HPDE6-E6E7 (cell line): Measurements from ENCODE around the gene KRTAP10-11.

Experiments used
- DNase-seq: peaks from one replicate; pipeline ENCODE4 v3.0.0; 2011; ENCODE audit warnings: missing footprints; ENCODE audit errors: extremely low spot score

KRTAP10-11 gene

DNA sequence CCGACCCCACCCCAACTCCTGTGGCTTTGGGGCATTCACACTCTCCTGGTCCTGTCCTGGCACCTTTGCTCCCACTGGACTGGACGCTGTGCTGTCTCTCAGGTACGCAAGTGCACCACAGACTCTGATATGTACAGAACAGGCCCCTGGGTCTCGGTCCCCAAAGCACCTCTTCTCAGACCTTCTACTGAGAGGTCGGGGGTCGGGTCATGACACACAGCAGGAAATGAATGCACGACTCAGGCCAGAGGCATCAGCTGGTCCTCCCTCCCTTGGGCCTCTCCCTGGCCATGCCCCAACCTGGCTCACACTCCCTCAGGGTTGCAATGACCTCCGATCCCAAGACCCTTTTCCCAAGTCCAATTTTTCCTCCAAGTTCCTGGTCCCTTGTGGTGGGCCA is 49.0 kb downstream of the KRTAP10-11 start:
- DNase-seq = no peak

DNA sequence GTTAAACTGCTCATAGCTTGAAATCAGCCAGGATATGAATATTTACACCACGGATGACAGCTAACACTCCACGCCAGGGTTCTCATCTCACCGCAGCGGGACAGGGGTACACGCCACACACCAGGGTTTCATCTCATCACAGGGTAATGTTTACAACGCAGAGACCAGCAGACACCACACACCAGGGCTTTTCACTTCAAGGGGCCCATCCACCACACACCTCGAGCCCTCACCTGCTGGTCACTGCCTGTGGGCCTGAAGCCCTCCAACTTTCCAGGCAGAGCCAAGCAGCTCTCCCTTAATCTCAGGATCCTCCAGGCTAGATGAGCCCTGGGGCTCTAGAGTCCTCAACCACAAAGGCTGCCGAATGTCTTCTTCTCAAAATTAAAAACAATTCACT is 49.4 kb downstream of the KRTAP10-11 start:
- no peak for DNase-seq

DNA sequence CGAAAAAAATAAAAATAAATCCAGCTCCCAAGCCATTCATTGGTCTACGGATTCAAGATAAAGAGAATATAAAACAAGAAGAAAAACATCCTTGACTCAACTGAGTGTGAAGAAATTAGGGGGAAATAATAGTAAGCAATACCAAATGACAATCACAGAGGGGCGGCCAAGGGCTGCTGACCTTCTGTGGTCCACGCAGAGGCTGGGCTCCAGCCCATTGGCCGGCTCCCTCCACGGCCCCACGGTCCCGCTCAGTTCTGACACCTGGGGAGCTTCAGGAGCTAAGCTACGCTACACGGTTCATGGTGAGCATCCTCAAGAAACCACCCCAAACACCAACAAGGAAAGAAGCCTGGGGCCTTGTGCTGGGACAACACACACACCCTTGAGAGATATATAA is 50.4 kb downstream of the KRTAP10-11 start:
- DNase-seq = no peak
